22Rv1 (cell line): ENCODE measurements around the gene CPN2.

Experiments used
- H3K27ac ChIP-seq: fragments of 450-650 bp; 2 replicates; pipeline ENCODE4 v1.5.1; 2017
- ZFX ChIP-seq: fragments of 450-650 bp; IDR thresholded peaks from 2 replicates; pipeline ENCODE4 v1.6.1; 2017; ENCODE audit warnings: antibody characterized with exemption, borderline replicate concordance
- TF ChIP-seq, protein P1 (sequence below): fragments of 450-650 bp; IDR thresholded peaks from 2 replicates; pipeline ENCODE4 v1.5.1; 2017; ENCODE audit warnings: mild to moderate bottlenecking

The CPN2 gene

DNA sequence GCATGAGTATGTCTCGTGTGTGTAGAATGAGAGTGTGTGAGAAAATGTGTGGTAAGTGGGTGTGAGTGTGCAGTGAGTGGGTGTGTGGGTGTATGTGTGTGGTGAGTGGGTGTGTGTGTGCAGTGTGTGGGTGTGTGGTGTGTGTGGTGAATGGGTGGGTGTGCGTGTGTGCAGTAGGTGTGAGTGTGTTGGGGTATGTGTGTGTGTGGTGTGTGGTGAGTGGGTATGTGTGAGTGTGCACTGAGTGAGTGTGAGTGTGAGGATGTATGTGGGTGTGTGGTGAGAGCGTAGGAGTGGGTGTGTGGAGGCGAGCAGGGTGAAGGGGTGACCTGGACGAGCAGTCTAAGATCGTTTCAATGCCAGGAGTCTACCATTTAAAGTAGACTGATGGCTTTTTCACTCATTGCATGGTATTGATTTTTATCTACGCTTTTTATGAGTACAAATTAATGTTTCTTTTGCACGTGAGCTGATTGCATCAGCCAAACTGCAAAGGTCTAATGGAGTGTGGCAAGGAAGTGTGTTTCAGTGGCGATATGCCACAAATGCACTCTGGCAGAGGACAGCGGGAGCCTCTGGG, 1.6 kb upstream of the CPN2 start:
- H3K27ac ChIP-seq: peak overlapping the region; percentile 37
- no peak for TF ChIP-seq ZFX
- TF ChIP-seq, protein P1, sequence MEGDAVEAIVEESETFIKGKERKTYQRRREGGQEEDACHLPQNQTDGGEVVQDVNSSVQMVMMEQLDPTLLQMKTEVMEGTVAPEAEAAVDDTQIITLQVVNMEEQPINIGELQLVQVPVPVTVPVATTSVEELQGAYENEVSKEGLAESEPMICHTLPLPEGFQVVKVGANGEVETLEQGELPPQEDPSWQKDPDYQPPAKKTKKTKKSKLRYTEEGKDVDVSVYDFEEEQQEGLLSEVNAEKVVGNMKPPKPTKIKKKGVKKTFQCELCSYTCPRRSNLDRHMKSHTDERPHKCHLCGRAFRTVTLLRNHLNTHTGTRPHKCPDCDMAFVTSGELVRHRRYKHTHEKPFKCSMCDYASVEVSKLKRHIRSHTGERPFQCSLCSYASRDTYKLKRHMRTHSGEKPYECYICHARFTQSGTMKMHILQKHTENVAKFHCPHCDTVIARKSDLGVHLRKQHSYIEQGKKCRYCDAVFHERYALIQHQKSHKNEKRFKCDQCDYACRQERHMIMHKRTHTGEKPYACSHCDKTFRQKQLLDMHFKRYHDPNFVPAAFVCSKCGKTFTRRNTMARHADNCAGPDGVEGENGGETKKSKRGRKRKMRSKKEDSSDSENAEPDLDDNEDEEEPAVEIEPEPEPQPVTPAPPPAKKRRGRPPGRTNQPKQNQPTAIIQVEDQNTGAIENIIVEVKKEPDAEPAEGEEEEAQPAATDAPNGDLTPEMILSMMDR: no peak

DNA sequence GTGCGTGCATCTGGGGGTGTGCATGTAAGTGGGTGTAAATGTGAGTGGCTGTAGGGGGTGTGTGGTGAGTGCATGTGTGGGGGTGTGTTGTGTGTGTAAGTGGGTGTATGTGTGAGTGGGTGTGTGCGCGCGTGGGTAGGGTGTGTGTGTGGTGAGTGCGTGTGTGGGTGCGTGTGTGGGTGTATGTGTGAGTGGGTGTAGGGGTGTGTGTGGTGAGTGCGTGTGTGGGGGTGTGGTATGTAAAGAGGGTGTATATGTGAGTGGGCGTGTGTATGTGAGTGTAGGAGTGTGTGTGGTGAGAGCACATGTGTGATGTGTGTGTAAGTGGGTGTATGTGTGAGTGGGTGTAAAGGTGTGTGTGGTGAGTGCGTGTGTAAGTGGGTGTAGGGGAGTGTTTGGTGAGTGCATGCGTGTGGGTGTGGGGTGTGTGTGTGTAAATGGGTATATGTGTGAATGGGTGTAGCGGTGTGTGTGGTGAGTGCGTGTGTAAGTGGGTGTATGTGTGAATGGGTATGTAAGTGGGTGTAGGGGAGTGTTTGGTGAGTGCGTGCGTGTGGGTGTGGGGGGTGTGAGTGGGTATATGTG, 916 bp upstream of the CPN2 start:
- TF ChIP-seq, protein P1: no peak
- no peak for TF ChIP-seq ZFX
- H3K27ac ChIP-seq: no peak overlapping the region

DNA sequence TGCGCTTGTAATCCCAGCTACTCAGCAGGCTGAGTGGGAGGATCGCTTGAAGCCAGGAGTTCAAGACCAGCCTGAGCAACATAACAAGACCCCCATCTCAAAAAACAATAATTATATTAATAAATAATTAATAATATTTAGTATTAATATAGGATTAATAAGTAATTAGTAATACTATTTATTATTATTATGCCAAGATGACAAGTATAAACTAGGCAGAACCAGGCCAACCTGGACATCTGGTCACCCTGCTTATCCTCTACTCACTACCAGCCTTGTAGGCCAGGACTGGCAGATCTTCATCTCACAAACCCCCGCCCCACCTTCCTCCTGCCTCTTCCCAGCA, 429 bp downstream of the CPN2 start:
- TF ChIP-seq ZFX: no peak
- TF ChIP-seq, protein P1: no peak
- H3K27ac ChIP-seq: no peak overlapping the region

DNA sequence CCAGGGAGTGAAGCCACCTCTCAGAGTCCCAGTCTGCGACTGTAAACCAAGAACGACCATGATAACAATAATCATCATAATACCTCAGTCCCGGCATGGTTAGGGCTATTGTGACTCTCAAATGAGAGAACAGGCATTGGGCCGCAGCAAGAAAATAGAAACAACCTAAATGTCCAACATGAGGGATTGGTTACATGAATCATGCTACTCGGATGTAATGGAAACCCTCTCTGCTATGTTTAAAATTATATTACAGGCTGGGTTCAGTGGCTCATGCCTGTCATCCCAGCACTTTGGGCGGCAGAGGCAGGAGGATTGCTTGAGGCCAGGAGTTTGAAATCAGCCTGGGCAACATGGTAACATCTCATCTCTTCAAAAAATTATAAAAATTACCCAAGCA, 2.8 kb downstream of the CPN2 start:
- TF ChIP-seq, protein P1: no peak
- no peak for TF ChIP-seq ZFX
- no peak overlapping the region for H3K27ac ChIP-seq

DNA sequence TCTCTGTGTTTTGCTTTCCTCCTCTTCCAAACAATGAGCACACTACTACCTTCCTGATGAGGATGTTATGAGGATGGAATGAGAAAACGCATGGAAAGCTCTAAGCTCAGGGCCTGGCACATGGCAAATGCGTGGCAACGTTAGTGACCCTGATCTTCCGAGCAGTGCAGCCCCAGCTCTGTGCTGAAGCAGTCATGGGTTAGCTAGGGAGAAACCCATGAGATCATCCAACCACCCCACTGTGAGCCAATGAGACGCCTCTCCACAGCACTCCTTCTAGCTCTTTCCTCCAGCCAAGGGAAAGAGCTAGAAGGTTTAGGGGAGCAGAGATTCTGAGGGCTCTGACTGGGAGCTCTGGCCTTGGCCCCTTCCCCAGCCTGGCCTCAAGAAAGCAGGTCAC, 4.5 kb downstream of the CPN2 start:
- no peak for TF ChIP-seq ZFX
- TF ChIP-seq, protein P1: no peak
- no peak overlapping the region for H3K27ac ChIP-seq

DNA sequence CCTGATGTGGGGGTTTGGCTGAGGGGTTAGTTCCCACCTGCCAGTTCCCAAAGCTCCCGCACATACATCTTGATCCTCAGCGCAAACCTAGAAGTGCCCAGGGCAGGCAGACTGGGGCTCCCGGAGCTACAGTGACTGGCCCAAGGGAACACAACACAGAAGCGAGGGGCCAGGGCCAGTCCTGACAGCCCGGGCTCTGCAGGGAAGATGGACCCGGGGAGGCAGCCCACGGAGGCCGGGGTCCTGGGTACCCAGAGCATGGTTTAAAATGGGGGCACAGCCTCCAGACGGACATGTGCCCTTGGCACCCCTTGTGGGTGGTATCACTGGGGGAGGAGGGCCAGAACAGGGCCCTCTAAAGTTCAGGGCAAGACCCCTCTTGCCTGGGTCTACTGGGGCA, 5.1 kb downstream of the CPN2 start:
- no peak for TF ChIP-seq ZFX
- TF ChIP-seq, protein P1: no peak

DNA sequence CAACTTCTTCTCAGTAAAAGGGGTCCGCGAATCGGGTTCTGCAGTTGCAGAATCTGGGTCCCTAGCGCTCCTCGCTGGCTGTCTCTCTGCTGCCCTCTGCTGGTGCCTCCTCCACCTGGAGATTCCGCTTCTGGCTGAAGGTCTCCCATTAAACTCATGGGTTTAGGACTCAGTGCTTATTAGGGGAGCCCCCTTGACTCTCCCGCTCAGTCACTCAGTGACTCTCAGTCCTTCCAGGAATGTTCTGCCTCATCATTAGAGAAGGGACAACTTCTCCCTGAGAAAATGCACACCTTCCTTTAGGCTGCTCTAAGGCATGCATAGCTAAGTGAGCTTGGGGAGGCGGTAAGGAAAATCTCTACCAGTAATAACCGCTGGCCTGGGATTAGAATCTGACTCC, 7.1 kb downstream of the CPN2 start:
- H3K27ac ChIP-seq: no peak overlapping the region
- TF ChIP-seq ZFX: no peak
- TF ChIP-seq, protein P1: peak; percentile 99

More for the DNA sequence above, 5.1 kb downstream of the CPN2 start:
- H3K27ac ChIP-seq: no peak overlapping the region
